Parathyroid adenoma (tissue), 2 donors: Measurements from ENCODE around the gene MYOM3.

Experiments
- H2AFZ ChIP-seq: fragments of 300-600 bp; sonication (generic); one replicate; pipeline ENCODE4 v1.7.0; 2017; ENCODE audit warnings: antibody characterized with exemption, mild to moderate bottlenecking
- H3K27ac ChIP-seq: fragments of 300-600 bp; sonication (generic); one replicate; pipeline ENCODE4 v1.7.0; 2017
- H3K27me3 ChIP-seq: fragments of 300-600 bp; sonication (generic); one replicate; pipeline ENCODE4 v1.7.0; 2017; ENCODE audit warnings: low read length; ENCODE audit not compliant: control insufficient read depth, insufficient read depth
- H3K36me3 ChIP-seq: fragments of 300-600 bp; sonication (generic); one replicate; pipeline ENCODE4 v1.7.0; 2017; ENCODE audit warnings: low read length; ENCODE audit not compliant: control insufficient read depth, insufficient read depth
- H3K4me1 ChIP-seq: fragments of 300-600 bp; sonication (generic); one replicate; pipeline ENCODE4 v1.7.0; 2017; ENCODE audit warnings: control low read depth
- H3K4me2 ChIP-seq: fragments of 300-600 bp; sonication (generic); one replicate; pipeline ENCODE4 v1.7.0; 2017; ENCODE audit warnings: low read length
- H3K4me3 ChIP-seq: fragments of 300-600 bp; sonication (generic); one replicate; pipeline ENCODE4 v1.7.0; 2017; ENCODE audit warnings: low read depth, low read length
- H3K79me2 ChIP-seq: fragments of 300-600 bp; sonication (generic); one replicate; pipeline ENCODE4 v1.7.0; 2017; ENCODE audit warnings: control low read depth
- H3K9ac ChIP-seq: fragments of 300-600 bp; sonication (generic); one replicate; pipeline ENCODE4 v1.7.0; 2017; ENCODE audit warnings: mild to moderate bottlenecking
- H3K9me3 ChIP-seq: fragments of 300-600 bp; sonication (generic); one replicate; pipeline ENCODE4 v1.7.0; 2017; ENCODE audit warnings: low read length; ENCODE audit not compliant: control insufficient read depth
- CTCF ChIP-seq: fragments of 300-600 bp; sonication (generic); IDR thresholded peaks from one replicate; pipeline ENCODE4 v1.7.0; 2017; ENCODE audit warnings: antibody characterized with exemption, mild to moderate bottlenecking
- donor health status: primary hyperparathyroidism.

MYOM3 gene

GRCh38 chr1:24094554-24094953 lies 17.4 kb downstream of the MYOM3 start:
- Histone ChIP-seq H3K4me2 (no peak overlapping the region), H3K4me3 (no peak overlapping the region), H3K36me3 (no peaks in the 10 kb centered on the region), H2AFZ (no peak overlapping the region), H3K9me3 (no peaks in the 10 kb centered on the region), H3K27ac (no peak overlapping the region), H3K27me3 (no peaks in the 10 kb centered on the region), H3K9ac (no peak overlapping the region), H3K4me1 (no peaks in the 10 kb centered on the region), H3K79me2 (no peaks in the 10 kb centered on the region)
- no peak for TF ChIP-seq CTCF

GRCh38 chr1:24093732-24094131 lies 18.2 kb downstream of the MYOM3 start:
- H3K4me3 ChIP-seq = no peak overlapping the region
- TF ChIP-seq CTCF = no peak
- H3K4me1 ChIP-seq = no peaks in the 10 kb centered on the region
- no peak overlapping the region for H2AFZ ChIP-seq
- H3K4me2 ChIP-seq = no peak overlapping the region
- H3K9me3 ChIP-seq = no peaks in the 10 kb centered on the region
- no peaks in the 10 kb centered on the region for H3K79me2 ChIP-seq
- H3K36me3 ChIP-seq = no peaks in the 10 kb centered on the region
- H3K27me3 ChIP-seq = no peaks in the 10 kb centered on the region
- H3K27ac ChIP-seq = no peak overlapping the region
- no peak overlapping the region for H3K9ac ChIP-seq

- H3K27ac ChIP-seq = no peak overlapping the region
- no peak overlapping the region for H3K9ac ChIP-seq
- H3K4me3 ChIP-seq = no peak overlapping the region
- no peaks in the 10 kb centered on the region for H3K4me1 ChIP-seq
- H3K9me3 ChIP-seq = no peaks in the 10 kb centered on the region
- no peak for TF ChIP-seq CTCF
- no peaks in the 10 kb centered on the region for H3K79me2 ChIP-seq
- no peaks in the 10 kb centered on the region for H3K27me3 ChIP-seq
- no peaks in the 10 kb centered on the region for H3K36me3 ChIP-seq
- H3K4me2 ChIP-seq = no peak overlapping the region
- no peak overlapping the region for H2AFZ ChIP-seq
These were observed 19.0 kb downstream of the MYOM3 start for GRCh38 chr1:24092979-24093378.

GRCh38 chr1:24091971-24092482 lies 19.9 kb downstream of the MYOM3 start:
- H3K9ac ChIP-seq = no peak overlapping the region
- no peak overlapping the region for H3K27ac ChIP-seq
- H2AFZ ChIP-seq = no peak overlapping the region
- TF ChIP-seq CTCF = no peak
- no peaks in the 10 kb centered on the region for H3K27me3 ChIP-seq
- H3K4me3 ChIP-seq = no peak overlapping the region
- no peaks in the 10 kb centered on the region for H3K79me2 ChIP-seq
- no peaks in the 10 kb centered on the region for H3K9me3 ChIP-seq
- H3K4me1 ChIP-seq = no peaks in the 10 kb centered on the region
- no peak overlapping the region for H3K4me2 ChIP-seq
- no peaks in the 10 kb centered on the region for H3K36me3 ChIP-seq

GRCh38 chr1:24090736-24091135 lies 21.2 kb downstream of the MYOM3 start:
- no peaks in the 10 kb centered on the region for H3K36me3 ChIP-seq
- H3K9me3 ChIP-seq = no peaks in the 10 kb centered on the region
- H3K27ac ChIP-seq = no peak overlapping the region
- no peaks in the 10 kb centered on the region for H3K79me2 ChIP-seq
- H2AFZ ChIP-seq = no peak overlapping the region
- no peaks in the 10 kb centered on the region for H3K27me3 ChIP-seq
- no peak overlapping the region for H3K4me3 ChIP-seq
- no peak for TF ChIP-seq CTCF
- no peak overlapping the region for H3K9ac ChIP-seq
- H3K4me2 ChIP-seq = no peak overlapping the region
- H3K4me1 ChIP-seq = no peaks in the 10 kb centered on the region
